ENCODE data around the gene PPP1R3E.
A peak's percentile ranks its signal among the peaks of the same experiment; 100 is the strongest.

Gene PPP1R3E

DNA sequence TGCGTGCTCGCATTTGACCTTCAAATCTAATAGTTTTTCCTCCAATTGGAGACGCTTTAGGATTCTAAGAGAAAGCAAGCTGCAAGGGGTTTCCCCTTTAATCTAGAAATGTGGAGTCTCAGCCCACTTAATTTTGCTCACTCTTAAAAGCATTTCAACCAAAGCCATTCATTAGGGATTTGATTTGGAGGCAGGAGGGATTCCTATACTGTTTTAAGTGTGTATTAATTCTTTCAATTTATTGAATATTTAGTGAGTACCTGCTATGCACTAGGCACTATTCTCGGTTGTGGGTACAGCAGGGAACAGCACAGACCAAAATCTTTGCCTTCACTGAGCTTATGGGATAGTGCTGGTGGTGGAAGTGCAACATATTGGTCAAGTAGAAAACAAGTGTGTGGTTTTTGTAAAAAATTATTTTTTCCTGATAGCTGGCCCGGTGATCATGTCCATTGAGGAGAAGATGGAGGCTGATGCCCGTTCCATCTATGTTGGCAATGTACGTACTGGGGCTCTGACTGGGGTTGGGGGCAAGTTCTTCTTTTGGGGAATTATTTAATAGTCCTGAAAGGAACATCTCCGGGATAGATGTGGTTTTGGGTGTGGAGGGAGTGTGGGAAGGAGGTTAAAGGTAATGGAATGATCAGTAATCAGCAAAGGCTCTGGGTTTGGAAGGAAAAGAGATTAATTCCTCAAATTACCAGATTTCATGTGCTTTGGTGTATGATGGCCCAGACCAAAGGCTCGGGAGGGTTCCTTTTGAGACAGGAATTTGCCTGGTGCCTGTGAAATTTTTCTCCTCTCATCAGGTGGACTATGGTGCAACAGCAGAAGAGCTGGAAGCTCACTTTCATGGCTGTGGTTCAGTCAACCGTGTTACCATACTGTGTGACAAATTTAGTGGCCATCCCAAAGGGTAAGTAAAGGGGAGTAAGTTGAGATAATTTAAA lies 20.2 kb upstream of the PPP1R3E start:
- no peak for DNase-seq

DNA sequence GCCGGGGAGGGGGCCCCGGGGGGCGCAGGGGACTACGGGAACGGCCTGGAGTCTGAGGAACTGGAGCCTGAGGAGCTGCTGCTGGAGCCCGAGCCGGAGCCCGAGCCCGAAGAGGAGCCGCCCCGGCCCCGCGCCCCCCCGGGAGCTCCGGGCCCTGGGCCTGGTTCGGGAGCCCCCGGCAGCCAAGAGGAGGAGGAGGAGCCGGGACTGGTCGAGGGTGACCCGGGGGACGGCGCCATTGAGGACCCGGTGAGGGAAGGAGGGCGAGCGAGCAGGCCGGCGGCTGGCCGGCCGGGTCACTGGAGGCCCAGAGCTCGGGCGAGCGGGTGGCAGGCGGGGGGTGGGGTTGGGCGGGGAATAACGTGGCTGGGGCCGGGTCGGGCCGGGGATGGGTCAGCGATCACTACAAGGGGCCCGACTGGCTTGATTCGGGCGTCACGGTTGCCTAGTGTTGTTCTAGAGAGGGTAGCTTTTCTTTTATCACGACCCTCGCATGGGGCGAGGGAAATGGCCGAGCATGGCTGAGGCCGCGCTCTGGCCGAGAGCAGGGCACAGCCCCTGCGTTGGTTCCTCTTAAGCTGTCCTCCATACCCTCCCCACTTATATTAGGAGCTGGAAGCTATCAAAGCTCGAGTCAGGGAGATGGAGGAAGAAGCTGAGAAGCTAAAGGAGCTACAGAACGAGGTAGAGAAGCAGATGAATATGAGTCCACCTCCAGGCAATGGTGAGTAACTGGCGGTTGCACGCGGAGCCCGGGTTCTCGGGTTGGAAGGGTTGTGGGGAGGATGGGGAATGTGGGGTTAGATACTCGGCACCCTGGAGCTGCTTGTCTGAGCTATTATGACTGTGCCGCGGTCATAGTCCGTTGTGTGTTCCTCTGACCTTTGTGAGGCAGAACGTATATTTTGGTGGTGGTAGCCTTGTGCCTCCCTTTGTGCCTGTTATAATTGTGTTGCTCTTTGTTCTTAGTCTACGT lies 19.2 kb upstream of the PPP1R3E start:
- peak; percentile 28 to 67 (median 44) for DNase-seq

DNA sequence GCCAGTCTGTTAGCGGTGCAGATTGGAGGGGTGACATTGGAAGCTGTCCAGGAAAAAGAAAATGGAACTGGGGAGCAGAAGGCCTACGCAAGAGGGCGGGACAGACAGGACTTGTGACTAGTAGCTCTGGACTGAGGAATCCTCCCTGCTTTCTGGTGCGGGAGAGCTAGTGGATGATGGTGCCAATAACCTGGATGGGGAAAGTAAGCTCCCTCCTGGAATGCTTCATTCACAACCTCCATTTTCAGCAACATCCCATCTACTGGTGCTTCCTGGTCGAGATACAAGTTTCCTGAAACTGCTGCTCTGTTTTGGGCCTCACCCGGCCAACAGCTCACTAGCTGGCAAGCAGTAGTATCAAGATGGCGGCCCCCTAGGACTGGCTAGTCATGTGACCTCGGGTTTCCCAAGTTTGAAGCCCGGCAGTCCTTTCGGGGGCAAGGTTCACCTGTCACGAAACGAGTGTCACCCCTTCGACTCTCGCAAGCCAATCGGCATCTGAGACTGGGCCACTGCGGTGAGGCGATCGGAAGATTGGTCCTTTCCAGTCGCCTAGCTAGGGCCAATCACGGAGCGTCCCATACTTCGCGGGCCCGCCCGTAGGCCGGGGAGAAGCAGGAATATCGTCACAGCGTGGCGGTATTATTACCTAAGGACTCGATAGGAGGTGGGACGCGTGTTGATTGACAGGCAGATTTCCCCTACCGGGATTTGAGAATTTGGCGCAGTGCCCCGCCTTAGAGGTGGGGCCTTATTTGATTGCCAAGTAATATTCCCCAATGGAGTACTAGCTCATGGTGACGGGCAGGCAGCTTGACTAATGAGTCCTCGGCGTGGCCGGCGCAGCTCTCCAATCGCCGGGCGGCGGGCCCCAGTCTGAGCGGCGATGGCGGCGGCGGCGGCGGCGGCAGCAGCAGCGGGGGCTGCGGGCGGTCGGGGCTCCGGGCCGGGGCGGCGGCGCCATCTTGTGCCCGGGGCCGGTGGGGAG lies 18.2 kb upstream of the PPP1R3E start, which contains the start of gene PABPN1:
Gene PABPN1 (plus strand): TSS at position 874 of the 988 bp plus-strand sequence. CDS start 13 bp downstream, at position 887.
- DNase-seq: peak; percentile 99 to 100 (median 99)

DNA sequence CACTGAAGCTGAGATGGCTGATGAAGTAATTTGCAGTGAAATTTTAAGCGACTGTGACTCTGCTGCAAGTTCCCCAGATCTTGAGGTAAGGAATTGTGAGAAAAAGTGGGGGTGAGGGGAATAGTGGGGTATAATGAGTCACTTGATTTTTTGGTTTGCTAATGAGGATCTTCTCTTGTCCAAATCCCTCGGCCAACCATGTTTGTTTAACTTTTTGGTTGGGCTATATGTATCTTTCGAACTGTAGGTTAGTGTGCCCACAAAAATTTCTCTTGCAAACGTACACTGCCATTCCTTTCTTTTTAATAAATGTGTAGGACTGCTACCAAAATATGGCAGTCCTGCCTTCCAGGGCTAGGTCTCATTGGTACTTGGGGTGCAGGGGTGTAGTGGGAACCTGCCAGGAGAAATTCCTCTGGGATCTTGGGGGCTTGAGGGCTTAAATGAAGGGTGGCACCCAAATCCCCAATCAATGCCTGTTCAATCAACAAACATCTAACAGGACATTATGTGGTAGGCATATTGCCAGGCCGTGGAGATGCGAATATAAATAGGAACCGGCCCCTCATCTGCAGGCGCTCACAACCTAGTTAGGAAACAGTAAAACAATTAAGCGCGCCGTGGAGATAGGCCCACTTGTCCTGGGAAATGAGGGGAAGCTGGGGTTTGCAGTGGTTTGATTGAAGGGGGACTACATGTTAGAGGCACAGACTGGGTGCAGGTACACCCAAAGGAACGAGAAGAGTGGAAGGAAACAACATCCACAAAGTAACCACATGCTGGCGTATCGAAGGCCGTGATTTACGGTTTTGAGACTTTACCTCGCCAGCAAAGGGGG lies 17.3 kb upstream of the PPP1R3E start:
- no peak for DNase-seq

DNA sequence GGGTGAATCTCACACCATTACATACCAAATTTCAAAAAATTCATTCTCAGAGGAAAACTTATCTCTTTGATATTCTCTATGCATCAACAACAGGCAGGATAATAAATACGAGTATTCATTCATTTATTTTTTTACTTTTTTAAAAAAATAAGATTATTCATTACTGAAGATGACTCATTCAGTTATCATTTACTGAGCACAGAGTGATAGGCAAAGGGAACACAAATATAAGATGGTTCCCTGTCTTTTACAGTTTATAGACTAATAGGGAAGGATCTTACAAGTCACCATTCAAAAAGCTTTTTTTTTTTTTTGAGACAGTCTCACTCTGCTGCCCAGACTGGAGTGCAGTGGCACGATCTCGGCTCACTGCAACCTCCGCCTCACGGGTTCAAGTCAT lies 13.6 kb upstream of the PPP1R3E start:
- no peak for DNase-seq

DNA sequence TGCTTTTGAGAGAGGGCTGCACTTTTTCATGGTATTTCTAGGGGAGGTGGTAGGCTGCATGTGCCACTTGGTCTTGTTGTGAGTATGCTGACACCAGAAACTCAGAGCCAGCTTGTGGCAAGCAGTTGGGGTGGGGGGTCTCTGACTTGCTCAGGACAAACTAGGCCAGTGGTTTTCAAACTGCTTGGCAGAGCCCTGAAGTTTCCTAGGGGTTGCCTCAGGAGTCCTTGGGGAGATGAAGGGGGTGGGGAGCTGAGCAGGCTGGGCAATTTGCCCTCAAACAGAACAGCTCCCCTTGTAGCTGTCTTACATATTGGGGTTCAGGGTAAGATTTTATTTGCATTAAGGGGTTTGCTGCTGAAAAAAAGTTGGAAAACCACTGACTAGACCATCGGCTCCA lies 7.9 kb upstream of the PPP1R3E start:
- peak in 1 of 3 donors; percentile 1 for DNase-seq

DNA sequence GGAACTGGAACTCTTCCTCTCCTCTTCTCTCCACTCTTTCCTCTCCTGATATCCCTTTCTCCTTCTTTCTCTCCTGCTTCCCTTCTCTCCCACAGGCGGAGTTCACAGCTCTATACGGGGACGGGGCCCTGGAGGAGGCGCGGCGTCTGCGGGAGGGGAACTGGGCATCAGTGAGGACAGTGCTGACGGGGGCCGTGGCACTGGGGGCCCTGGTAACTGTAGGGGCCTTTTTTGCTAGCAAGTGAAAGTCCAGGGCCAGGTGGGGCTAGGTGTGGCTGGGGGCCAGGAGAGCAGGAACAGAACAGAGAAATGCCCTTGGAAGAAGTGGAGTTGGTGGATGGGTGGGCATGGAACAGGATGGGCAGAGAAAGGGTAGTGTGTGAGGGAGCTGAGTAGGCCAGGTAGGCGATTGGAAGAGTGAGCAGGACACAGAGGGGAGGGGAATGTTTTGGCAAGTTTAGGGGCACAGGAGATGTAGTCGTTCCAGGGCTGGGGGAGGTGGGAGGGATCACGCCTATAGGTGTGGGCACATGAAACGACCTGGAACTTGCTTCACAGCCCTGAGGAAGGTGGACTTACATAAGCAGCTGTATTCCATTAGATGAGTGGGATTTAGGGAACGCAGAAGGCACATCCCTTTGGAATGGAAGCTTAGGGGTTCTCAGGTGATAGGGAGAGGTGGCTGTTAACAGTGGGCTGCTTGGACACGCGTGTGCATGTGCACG lies 6.2 kb upstream of the PPP1R3E start:
- DNase-seq: peak in 1 of 3 donors; percentile 9

DNA sequence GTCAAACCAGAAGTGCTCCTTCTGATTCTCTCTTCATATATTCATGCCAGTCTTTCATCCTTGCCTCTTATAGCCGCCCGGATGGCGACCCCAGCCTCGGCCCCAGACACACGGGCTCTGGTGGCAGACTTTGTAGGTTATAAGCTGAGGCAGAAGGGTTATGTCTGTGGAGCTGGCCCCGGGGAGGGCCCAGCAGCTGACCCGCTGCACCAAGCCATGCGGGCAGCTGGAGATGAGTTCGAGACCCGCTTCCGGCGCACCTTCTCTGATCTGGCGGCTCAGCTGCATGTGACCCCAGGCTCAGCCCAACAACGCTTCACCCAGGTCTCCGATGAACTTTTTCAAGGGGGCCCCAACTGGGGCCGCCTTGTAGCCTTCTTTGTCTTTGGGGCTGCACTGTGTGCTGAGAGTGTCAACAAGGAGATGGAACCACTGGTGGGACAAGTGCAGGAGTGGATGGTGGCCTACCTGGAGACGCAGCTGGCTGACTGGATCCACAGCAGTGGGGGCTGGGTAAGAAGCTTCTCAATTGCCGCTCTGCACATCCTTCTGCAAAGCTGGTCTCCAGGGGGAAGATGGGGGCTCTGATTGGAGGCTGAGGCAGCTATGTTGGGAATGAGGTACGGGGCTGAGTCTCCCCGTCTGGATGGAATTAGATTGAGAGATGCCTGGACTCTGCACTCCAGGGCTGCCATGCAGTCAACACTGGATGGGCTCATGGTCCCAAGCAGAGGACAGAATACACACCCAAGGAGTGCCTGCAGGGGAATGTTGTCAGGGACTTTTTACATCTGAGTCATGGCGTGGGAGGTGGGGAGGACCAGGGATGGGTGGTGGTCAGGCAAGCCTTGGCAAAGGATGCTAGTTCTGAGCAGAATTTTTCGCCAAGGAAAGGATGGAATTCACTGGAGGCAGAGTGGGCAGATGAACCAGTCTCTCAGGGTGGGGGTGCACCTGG lies 5.3 kb upstream of the PPP1R3E start:
- DNase-seq: peak; percentile 63 to 72 (median 67)

DNA sequence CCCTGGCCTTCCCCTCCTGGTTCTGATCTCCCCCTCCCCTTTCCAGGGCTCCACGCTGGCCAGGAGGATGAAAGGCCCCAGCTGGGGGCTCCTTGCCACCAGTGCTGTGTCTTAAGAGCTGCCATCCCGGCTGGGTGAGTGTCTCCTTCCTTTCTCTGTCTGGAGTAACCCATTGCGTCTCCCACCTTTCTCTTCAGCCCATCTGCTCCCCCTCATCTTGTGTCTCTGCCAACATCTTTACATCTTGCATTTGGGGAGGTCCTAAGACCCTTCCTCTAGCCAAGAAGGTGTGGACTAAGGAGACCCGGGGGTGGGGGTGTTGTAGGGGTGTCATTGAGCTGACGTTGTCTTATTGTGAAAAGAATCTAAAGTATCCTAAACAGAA lies 4.5 kb upstream of the PPP1R3E start:
- no peak for DNase-seq

DNA sequence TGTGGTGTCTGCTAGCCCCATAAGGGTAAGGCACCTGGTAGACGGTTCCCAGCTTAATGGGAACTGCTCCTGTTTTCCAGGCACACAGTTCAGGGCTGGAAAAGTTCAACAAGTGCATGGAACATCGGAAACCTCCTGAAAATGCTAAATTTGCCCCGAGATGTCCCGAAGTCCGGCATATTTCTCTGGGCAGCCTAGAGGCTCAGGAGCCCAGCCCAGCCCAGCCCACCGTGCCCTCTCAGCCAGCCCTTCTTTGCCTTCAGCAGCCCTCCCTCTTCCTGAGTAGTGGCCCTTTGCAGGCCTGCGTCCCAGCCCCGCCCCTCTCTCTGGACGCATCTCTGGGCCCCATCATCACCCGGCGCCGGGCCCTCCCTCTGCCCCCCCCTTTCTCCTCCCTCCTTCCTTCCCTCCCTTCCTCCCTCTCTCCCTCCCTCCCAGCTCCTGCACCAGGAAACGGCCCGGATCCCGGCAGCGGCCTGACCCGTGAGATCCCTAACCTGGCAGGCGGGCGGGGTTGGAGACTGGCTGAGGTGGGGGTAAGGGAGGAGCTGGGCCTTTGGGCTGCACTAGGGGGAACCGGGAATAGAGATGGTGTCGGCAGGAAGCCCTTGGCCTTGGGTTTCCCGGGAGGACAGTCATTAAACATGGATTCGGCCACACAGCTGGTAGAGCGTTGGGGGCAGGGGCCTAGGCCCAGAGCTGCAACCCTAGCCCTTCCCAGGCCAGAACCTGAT lies 3.9 kb upstream of the PPP1R3E start, which contains the start of gene BCL2L2:
Gene BCL2L2 (plus strand): TSS at position 422 of the 734 bp plus-strand sequence. CDS start 935 bp downstream, outside the sequence.
- DNase-seq: peak; percentile 75 to 92 (median 82)

DNA sequence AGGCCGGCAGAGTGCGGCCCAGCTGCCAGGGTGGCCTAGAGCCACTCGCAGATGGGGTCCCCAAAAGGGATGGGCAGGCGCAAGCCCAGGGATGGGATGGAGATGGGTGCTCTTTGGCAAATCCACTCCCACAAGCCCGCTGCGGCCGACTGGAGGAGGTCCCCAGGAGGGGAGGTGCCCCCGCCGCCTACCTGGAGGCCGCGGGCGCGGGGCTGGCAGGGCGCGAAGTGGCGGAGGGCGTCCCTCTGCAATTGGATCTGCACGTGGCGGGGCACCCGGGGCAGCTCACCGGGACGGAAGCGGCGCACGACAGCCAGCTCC lies 730 bp downstream of the PPP1R3E start:
- DNase-seq: no peak

DNA sequence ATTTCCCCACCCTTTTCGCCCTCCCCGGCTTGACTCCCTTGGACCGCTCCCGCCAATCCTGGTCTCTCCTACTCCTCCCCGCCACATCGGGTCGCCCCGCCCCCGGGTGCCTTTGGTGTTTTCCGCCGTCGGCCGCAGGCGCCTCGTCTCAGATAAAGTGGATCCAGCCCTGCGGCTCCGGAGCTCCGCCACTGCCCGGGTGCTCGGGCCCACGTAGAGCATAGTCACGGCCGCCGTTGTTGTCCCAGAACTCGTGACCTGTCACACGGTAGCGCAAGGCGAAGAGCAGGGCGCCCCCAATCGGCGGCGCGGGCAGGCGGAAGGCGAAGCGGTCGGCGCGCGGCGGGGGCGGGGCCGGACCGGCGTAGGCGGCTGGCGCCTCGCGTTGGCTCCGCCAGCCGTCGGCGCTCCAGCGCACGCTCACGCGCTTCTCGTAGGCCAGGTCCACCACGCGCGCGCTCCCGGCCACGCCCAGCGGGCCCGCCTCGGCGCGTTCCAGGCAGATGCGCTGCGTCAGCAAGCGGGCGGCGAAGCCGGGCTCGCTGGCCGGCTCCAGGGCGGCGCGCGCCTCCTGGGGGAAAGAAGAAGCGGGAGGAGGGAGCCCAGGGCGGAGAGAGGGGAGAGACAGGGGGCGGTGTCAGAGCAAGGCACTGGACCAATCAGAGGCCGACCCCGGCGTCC lies 1.2 kb downstream of the PPP1R3E start:
- DNase-seq: peak; percentile 99 to 100 (median 100)

DNA sequence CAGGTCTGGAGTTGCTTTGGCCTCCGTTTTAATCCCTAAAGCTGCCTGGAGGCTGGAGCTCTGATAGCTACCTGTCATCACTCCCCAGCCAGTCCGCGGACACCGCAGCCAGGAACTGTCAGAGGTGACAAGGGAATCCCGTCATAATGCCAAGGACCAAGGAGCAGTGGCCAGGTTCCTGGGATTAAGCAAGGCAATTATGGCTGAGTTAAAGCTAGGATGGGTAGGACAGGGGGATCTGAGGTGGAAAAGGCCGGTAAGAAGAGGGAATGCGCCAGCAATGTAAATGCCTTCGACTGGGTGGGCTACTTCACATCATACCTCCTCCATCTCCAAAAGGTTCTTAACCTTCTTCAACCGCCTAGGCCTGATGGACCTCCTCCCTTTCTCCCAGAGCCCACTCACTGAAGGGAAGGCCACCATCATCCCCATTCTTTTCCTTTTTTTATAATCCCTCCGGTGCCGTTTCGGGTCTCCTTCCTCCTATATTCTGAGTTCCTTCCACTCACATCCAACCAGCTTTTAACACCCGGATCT lies 1.9 kb downstream of the PPP1R3E start:
- peak in 2 of 3 donors; percentile 28 to 37 for DNase-seq

DNA sequence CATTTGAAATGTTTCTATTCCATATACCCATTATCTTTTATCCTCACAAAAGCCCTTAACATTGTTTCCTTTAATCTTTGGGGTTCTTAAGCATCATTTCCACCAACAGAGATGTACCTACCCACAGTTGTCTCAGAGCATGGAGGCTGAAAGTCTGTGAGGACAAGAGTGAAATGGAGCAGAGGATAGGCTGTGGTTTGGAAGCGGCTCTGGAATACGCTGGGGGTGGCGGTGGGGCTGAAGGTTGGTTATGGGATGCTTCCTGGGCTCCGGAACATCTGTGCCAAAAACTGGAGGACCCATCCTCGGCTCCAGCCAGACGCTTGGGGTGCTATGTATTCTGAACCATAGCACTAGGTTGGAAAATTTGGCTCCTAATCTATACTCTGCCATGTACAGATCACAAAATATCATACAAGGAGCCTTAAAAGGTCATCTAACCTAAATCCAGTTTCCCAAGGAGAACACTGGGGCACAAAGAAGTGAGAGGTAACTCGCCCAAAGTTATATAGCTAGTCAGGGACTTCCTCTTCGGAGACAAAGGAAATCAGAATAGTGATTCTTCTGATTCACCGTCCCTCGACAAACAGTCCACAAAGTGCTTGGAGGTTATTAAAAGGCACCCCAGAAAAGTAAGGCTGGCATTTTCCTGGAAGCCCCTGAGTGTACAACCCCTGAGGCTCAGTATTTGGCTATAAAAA lies 2.5 kb downstream of the PPP1R3E start:
- peak in 2 of 3 donors; percentile 36 to 41 for DNase-seq

DNA sequence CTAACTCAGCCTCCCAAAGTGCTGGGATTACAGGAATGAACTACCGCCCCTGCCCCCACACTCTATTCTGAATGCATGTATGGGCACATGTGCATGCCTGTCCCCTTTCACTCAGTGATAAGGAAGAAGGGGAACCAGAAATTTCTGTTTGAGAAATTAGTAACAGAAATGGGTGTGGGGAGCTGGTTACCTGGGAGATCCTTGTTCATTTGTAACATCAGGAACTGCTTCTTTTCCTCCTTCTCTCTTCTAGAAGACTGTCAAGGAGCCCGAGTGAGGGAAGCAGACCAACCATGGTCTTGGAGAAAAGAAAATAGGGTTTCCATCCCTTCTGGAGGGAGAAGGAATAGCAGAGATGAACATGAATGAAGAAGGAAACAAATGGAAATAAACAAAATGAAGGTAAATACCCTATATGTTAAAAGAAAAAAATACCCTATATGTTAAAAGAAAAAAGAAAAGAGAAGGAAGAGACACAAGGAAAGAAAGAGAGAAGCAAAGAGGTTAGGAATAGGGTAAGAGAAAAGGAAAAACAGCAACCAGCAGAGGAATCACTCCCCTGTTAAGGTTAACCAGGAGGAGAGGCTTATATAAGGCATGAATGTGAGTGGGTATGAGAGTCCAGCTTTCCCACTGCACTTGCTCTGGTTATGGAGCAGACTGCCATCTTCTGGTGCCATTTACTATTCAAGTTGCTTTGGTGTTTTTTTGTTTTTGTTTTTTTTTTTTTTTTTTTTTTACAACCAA lies 3.3 kb downstream of the PPP1R3E start:
- peak; percentile 64 to 76 (median 69) for DNase-seq

Data from suppressor macrophage treated with lipopolysaccharide for 1 hour (primary cell).